ENCODE measurements around the gene PPIA.

DNA sequence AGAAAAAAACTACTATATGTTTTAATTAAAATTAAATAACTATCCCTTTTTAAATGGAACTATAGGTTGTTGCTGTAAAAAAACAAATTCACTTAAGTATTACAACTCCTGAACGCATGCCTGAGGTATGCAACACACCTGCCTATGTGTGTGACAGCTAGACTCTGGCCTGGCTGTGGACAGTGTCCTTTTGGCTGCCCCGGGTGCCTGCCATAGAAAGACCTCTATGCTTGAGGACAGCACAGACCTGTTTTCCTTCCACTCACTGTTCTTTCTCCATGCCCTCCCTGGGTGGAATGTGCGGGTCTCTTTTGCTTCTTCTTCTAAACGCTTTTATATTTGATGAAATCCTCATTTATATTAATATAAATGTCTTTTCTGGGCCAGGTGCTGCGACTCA, 6.5 kb upstream of the PPIA start:
- TF ChIP-seq EZH2 (IDR thresholded peaks at IDR 0.05; ENCODE audit: borderline replicate concordance, insufficient read depth, low read depth, low read length, poor library complexity, severe bottlenecking): no peak
- TF ChIP-seq, protein P1, sequence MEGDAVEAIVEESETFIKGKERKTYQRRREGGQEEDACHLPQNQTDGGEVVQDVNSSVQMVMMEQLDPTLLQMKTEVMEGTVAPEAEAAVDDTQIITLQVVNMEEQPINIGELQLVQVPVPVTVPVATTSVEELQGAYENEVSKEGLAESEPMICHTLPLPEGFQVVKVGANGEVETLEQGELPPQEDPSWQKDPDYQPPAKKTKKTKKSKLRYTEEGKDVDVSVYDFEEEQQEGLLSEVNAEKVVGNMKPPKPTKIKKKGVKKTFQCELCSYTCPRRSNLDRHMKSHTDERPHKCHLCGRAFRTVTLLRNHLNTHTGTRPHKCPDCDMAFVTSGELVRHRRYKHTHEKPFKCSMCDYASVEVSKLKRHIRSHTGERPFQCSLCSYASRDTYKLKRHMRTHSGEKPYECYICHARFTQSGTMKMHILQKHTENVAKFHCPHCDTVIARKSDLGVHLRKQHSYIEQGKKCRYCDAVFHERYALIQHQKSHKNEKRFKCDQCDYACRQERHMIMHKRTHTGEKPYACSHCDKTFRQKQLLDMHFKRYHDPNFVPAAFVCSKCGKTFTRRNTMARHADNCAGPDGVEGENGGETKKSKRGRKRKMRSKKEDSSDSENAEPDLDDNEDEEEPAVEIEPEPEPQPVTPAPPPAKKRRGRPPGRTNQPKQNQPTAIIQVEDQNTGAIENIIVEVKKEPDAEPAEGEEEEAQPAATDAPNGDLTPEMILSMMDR (IDR thresholded peaks at IDR 0.05): no peak

Measured in B cell (primary cell).